HepG2 (cell line): Measurements from ENCODE around the gene STAT4. TPM values are rescaled to one million over a fixed set of nuclear protein-coding genes. Genes with fewer than 3 reads are reported as not detected.

Experiments
- ATM ChIP-seq: fragments of 450-650 bp; IDR thresholded peaks from 2 replicates; pipeline ENCODE4 v1.7.1; 2017; ENCODE audit warnings: mild to moderate bottlenecking, borderline replicate concordance
- CC2D1A ChIP-seq: sonication (generic); formaldehyde crosslinking; IDR thresholded peaks from 2 replicates; pipeline ENCODE4 v1.8.1; 2023; ENCODE audit warnings: mild to moderate bottlenecking, missing genetic modification reagents
- ELF1 ChIP-seq: sonication (generic); formaldehyde crosslinking; IDR thresholded peaks from 2 replicates; pipeline ENCODE4 v1.4.0; 2020; ENCODE audit warnings: missing genetic modification reagents
- FUBP1 ChIP-seq: sonication (generic); formaldehyde crosslinking; IDR thresholded peaks from 2 replicates; pipeline ENCODE4 v1.5.1; 2020; ENCODE audit warnings: missing genetic modification reagents, mild to moderate bottlenecking, borderline replicate concordance
- HMGXB3 ChIP-seq: sonication (generic); formaldehyde crosslinking; IDR thresholded peaks from 2 replicates; pipeline ENCODE4 v1.4.0; 2020; ENCODE audit warnings: missing genetic modification reagents, borderline replicate concordance
- HOXA9 ChIP-seq: sonication (generic); formaldehyde crosslinking; IDR thresholded peaks from 2 replicates; pipeline ENCODE4 v1.8.1; 2022; ENCODE audit warnings: missing genetic modification reagents, mild to moderate bottlenecking, moderate library complexity, borderline replicate concordance
- MTF2 ChIP-seq: sonication (generic); formaldehyde crosslinking; IDR thresholded peaks from 2 replicates; pipeline ENCODE4 v1.5.0; 2020; ENCODE audit warnings: missing genetic modification reagents, borderline replicate concordance
- PCBP1 ChIP-seq: fragments of 200-400 bp; formaldehyde crosslinking; IDR thresholded peaks from 2 replicates; pipeline ENCODE4 v1.6.1; 2017; ENCODE audit warnings: mild to moderate bottlenecking, low read depth, low read length, borderline replicate concordance
- RXRB ChIP-seq: IDR thresholded peaks from 2 replicates; pipeline ENCODE4 v1.6.1; 2016; ENCODE audit warnings: borderline replicate concordance, missing genetic modification reagents, missing compliant biosample characterization
- SOX6 ChIP-seq, 2 experiments: fragments of 450-650 bp in 1 of 2; sonication (generic) in 1 of 2; formaldehyde crosslinking in 1 of 2; IDR thresholded peaks; 2 replicates each; pipeline versions ENCODE4 v1.4.0 to v1.6.1; 2017 to 2020; ENCODE audit warnings: antibody characterized with exemption in 1 of 2, mild to moderate bottlenecking in 1 of 2, missing genetic modification reagents in 1 of 2
- U2AF2 ChIP-seq: fragments of 200-400 bp; formaldehyde crosslinking; IDR thresholded peaks from 2 replicates; pipeline ENCODE4 v1.6.1; 2017; ENCODE audit warnings: low read depth, mild to moderate bottlenecking, low read length
- ZBED4 ChIP-seq: sonication (generic); formaldehyde crosslinking; IDR thresholded peaks from 2 replicates; pipeline ENCODE4 v1.4.0; 2020; ENCODE audit warnings: missing genetic modification reagents, borderline replicate concordance
- ZNF343 ChIP-seq: sonication (generic); formaldehyde crosslinking; IDR thresholded peaks from 2 replicates; pipeline ENCODE4 v1.4.0; 2020; ENCODE audit warnings: mild to moderate bottlenecking, missing genetic modification reagents
- ZNF430 ChIP-seq: sonication (generic); formaldehyde crosslinking; IDR thresholded peaks from 2 replicates; pipeline ENCODE4 v1.9.0; 2021; ENCODE audit warnings: mild to moderate bottlenecking, missing genetic modification reagents
- ZNF441 ChIP-seq: sonication (generic); formaldehyde crosslinking; IDR thresholded peaks from 2 replicates; pipeline ENCODE4 v1.7.0; 2021; ENCODE audit warnings: missing genetic modification reagents, borderline replicate concordance
- ZNF709 ChIP-seq: sonication (generic); formaldehyde crosslinking; IDR thresholded peaks from 2 replicates; pipeline ENCODE4 v1.5.0; 2020; ENCODE audit warnings: mild to moderate bottlenecking, missing genetic modification reagents
- ZNF746 ChIP-seq: sonication (generic); formaldehyde crosslinking; IDR thresholded peaks from 2 replicates; pipeline ENCODE4 v1.8.0; 2022; ENCODE audit warnings: mild to moderate bottlenecking, missing genetic modification reagents
- ZNF790 ChIP-seq: sonication (generic); formaldehyde crosslinking; IDR thresholded peaks from 2 replicates; pipeline ENCODE4 v1.8.0; 2022; ENCODE audit warnings: missing genetic modification reagents, mild to moderate bottlenecking, borderline replicate concordance
- polyA plus RNA-seq, 8 experiments: library from polyadenylated mRNA; depleted of rRNA in 3 of 8; stranded (reverse) in 7 of 8; unstranded in 1 of 8; fragments of >200 nt; fragmentation: Illumina TruSeq in 4 of 8; extraction: Trizol in 4 of 8; gene quantifications; 2 replicates each; pipeline versions ENCODE4 v1.2.1 to v1.2.3, GENCODE V29; 2011 to 2016; ENCODE audit warnings: low read depth in 4 of 8, missing spikeins in 1 of 8, mixed read lengths in 1 of 8; ENCODE audit not compliant: insufficient read depth in 1 of 8
- total RNA-seq, 5 experiments: library from RNA; depleted of rRNA; stranded (reverse); fragments of >200 nt; fragmentation: Illumina TruSeq; extraction: Trizol; gene quantifications; 2 replicates each; pipeline ENCODE4 v1.2.3, GENCODE V29; 2016; ENCODE audit warnings: low read depth in 1 of 5

STAT4 gene
- total and polyA plus RNA-seq, 2 of the 13 experiments (the other 11 are each of a cell fraction or from before 2014, with no cell fraction given): 0.37 TPM; not detected in 1

GRCh38 chr2:191013932-191014652 is 136.7 kb downstream of the STAT4 start, which contains the start of gene STAT1 (continued):
- peak; percentile 90; the same call in 1 of the 2 replicates for TF ChIP-seq HMGXB3 (CRISPR knock-in tag)
- TF ChIP-seq ATM: no peak
- TF ChIP-seq MTF2 (CRISPR knock-in tag): peak; percentile 85; the same call in 1 of the 2 replicates
- TF ChIP-seq ZBED4: peak; percentile 87
- TF ChIP-seq PCBP1: peak; percentile 89; the same call in 1 of the 2 replicates
- TF ChIP-seq ZNF790 (CRISPR knock-in tag): peak; percentile 75; the same call in 1 of the 2 replicates
- TF ChIP-seq FUBP1 (CRISPR knock-in tag): peak; percentile 66; the same call in 1 of the 2 replicates
- 0 out of 2 replicates have a peak, but pooled peaks have one; percentile 33 for TF ChIP-seq U2AF2
- peak; percentile 89; the same call in 1 of the 2 replicates for TF ChIP-seq ZNF709 (CRISPR knock-in tag)
- TF ChIP-seq ZNF430: peak; percentile 90
- 0 out of 2 replicates have a peak, but pooled peaks have one; percentile 63 for TF ChIP-seq ZNF746
- TF ChIP-seq ZNF441 (CRISPR knock-in tag): no peak; the same call in 1 of the 2 replicates
- peak; percentile 97 for TF ChIP-seq ZNF343
- peak; percentile 78 for TF ChIP-seq RXRB (CRISPR knock-in tag)
- peak; percentile 88 for TF ChIP-seq ELF1 (CRISPR knock-in tag)
- peak; percentile 96 for TF ChIP-seq CC2D1A (CRISPR knock-in tag)
- TF ChIP-seq SOX6 (IDR thresholded peaks at IDR 0.05): no peak
- peak; percentile 90 for TF ChIP-seq SOX6 (CRISPR knock-in tag; IDR thresholded peaks at IDR 0.05)
- TF ChIP-seq HOXA9 (CRISPR knock-in tag): no peak; the same call in 1 of the 2 replicates
